ENCODE measurements around the gene RELB.

DNA sequence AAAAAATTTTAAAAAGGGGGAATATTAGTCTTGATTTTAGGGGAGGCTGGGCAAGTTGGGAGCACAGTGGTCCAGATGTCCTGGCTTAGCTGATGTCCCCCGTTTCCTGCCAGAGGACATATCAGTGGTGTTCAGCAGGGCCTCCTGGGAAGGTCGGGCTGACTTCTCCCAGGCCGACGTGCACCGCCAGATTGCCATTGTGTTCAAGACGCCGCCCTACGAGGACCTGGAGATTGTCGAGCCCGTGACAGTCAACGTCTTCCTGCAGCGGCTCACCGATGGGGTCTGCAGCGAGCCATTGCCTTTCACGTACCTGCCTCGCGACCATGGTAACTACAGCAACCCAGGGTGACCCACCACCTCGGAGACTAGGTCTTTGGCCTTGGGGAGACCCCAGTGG is 31.2 kb downstream of the RELB start:
- TF ChIP-seq, protein P1, sequence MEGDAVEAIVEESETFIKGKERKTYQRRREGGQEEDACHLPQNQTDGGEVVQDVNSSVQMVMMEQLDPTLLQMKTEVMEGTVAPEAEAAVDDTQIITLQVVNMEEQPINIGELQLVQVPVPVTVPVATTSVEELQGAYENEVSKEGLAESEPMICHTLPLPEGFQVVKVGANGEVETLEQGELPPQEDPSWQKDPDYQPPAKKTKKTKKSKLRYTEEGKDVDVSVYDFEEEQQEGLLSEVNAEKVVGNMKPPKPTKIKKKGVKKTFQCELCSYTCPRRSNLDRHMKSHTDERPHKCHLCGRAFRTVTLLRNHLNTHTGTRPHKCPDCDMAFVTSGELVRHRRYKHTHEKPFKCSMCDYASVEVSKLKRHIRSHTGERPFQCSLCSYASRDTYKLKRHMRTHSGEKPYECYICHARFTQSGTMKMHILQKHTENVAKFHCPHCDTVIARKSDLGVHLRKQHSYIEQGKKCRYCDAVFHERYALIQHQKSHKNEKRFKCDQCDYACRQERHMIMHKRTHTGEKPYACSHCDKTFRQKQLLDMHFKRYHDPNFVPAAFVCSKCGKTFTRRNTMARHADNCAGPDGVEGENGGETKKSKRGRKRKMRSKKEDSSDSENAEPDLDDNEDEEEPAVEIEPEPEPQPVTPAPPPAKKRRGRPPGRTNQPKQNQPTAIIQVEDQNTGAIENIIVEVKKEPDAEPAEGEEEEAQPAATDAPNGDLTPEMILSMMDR (IDR thresholded peaks at IDR 0.05) = no peak
- no peak for TF ChIP-seq POLR2A (IDR thresholded peaks at IDR 0.05)
